ENCODE measurements around the gene CD164L2.

CD164L2 gene

GRCh38 chr1:27348861-27349783, 34.0 kb downstream of the CD164L2 start:
- H3K4me3 ChIP-seq (ENCODE audit: low read length): peak overlapping the region; percentile 64
- peak overlapping the region; percentile 63; the same call in 1 of the 2 replicates for H3K9ac ChIP-seq (ENCODE audit: low read depth, low read length)
- peaks cover 22% of the 10 kb centered on the region for H3K27me3 ChIP-seq (ENCODE audit: insufficient read depth, low read length)
- H3K36me3 ChIP-seq (ENCODE audit: insufficient read depth, low read depth, low read length): no peaks in the 10 kb centered on the region
- H3K4me1 ChIP-seq (ENCODE audit: insufficient read depth, low read length): peaks cover 5% of the 10 kb centered on the region
- H3K27ac ChIP-seq (ENCODE audit: low read length): no peak overlapping the region
- no peaks in the 10 kb centered on the region for H3K9me3 ChIP-seq (ENCODE audit: insufficient read depth, low read depth, low read length)

- Histone ChIP-seq H3K36me3 (ENCODE audit: insufficient read depth, low read depth, low read length) (no peaks in the 10 kb centered on the region), H3K27ac (ENCODE audit: low read length) (no peak overlapping the region), H3K27me3 (ENCODE audit: insufficient read depth, low read length) (peaks cover 22% of the 10 kb centered on the region), H3K4me3 (ENCODE audit: low read length) (no peak overlapping the region), H3K9me3 (ENCODE audit: insufficient read depth, low read depth, low read length) (no peaks in the 10 kb centered on the region), H3K9ac (ENCODE audit: low read depth, low read length) (no peak overlapping the region), H3K4me1 (ENCODE audit: insufficient read depth, low read length) (peaks cover 7% of the 10 kb centered on the region)
Measured at GRCh38 chr1:27346991-27347624, 36.0 kb downstream of the CD164L2 start.

DNA sequence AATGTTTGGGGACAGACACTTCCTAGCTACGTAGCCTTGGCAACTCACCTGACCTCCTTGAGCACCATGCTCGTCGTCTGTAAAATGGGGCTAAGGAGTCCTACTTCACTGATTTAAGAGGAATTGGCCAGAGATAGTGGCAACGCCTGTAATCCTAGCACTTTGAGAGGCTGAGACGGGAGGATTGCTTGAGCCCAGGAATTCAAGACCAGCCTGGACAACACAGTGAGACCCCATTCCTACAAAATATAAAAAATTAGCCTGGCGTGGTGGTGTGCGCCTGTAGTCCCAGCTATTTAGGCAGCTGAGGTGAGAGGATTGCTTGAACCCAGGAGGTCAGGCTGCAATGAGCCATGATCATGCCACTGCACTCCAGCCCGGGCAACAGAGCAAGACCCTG, 36.8 kb downstream of the CD164L2 start:
- peaks cover 22% of the 10 kb centered on the region for H3K27me3 ChIP-seq (ENCODE audit: insufficient read depth, low read length)
- no peak overlapping the region for H3K27ac ChIP-seq (ENCODE audit: low read length)
- H3K9me3 ChIP-seq (ENCODE audit: insufficient read depth, low read depth, low read length): no peaks in the 10 kb centered on the region
- H3K9ac ChIP-seq (ENCODE audit: low read depth, low read length): no peak overlapping the region
- no peaks in the 10 kb centered on the region for H3K36me3 ChIP-seq (ENCODE audit: insufficient read depth, low read depth, low read length)
- peaks cover 9% of the 10 kb centered on the region for H3K4me1 ChIP-seq (ENCODE audit: insufficient read depth, low read length)
- H3K4me3 ChIP-seq (ENCODE audit: low read length): no peak overlapping the region

DNA sequence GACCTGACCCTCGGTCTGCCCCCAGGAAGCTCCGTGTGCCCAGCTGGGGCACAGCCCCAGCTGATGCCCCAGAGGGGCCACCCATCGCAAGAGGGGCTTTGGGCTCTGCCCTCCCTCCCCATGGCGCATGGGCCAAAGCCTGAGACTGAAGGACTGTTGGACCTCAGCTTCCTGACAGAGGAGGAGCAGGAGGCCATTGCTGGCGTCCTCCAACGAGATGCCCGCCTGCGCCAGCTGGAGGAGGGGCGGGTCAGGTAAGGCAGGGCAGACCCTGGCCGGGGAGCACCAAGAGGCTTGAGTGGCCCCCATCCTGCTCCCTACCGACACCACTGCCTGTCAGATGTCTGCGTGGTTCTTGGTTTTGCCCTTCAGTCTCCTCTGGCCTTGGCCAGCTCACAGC, 37.9 kb downstream of the CD164L2 start:
- Histone ChIP-seq H3K27me3 (ENCODE audit: insufficient read depth, low read length) (peaks cover 16% of the 10 kb centered on the region), H3K9me3 (ENCODE audit: insufficient read depth, low read depth, low read length) (no peaks in the 10 kb centered on the region), H3K36me3 (ENCODE audit: insufficient read depth, low read depth, low read length) (no peaks in the 10 kb centered on the region), H3K9ac (ENCODE audit: low read depth, low read length) (no peak overlapping the region), H3K4me3 (ENCODE audit: low read length) (no peak overlapping the region), H3K27ac (ENCODE audit: low read length) (no peak overlapping the region), H3K4me1 (ENCODE audit: insufficient read depth, low read length) (peaks cover 9% of the 10 kb centered on the region)

- Histone ChIP-seq H3K4me1 (ENCODE audit: insufficient read depth, low read length) (peaks cover 4% of the 10 kb centered on the region), H3K27ac (ENCODE audit: low read length) (no peak overlapping the region), H3K4me3 (ENCODE audit: low read length) (no peak overlapping the region), H3K27me3 (ENCODE audit: insufficient read depth, low read length) (peaks cover under 1% of the 10 kb centered on the region; the same call in 1 of the 2 replicates), H3K9me3 (ENCODE audit: insufficient read depth, low read depth, low read length) (no peaks in the 10 kb centered on the region), H3K36me3 (ENCODE audit: insufficient read depth, low read depth, low read length) (no peaks in the 10 kb centered on the region), H3K9ac (ENCODE audit: low read depth, low read length) (no peak overlapping the region)
Measured at GRCh38 chr1:27343639-27344025, 39.5 kb downstream of the CD164L2 start.

DNA sequence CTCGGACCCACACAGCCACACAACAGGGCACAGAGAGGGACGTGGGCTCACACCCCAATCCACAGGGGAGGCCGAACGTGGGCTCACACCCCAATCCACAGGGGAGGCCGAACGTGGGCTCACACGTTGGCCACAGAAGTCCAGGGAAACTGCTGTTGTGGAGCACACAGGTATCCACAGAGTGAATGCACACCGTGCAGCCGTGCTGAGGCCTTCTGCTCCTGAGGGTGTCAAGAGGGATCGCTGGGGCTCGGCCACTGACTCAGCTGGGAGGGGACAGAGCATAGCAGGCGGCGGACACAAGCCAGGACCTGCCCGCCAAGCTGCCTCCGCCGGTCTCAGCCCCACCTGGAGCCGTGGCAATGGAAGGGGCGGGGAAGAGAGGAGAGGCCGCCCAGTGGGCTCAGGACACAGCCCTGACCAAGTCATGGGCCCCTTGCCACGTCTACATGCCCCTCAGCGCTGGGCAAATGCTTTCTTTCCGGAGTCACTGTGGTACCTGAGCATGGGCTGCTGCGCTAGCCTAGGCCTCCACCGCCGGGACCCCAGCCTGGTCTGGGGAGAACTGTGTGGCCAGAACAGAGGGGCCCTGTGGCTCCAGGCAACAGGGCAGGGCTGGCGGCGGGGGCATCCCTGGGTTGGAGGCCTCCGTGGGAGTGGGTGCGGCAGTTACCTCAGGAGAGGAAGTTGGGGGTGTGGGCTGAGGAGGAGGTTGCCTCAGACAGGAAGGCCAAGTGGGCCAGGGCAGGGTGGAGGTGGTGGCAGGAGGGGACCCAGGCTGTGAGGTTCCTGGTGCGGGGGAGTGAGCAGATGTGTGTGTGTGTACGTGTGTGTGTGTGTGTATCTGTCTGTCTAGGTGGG, 40.1 kb downstream of the CD164L2 start:
- Histone ChIP-seq H3K4me3 (ENCODE audit: low read length) (peak overlapping the region; percentile 60; the same call in 1 of the 2 replicates), H3K36me3 (ENCODE audit: insufficient read depth, low read depth, low read length) (no peaks in the 10 kb centered on the region), H3K27ac (ENCODE audit: low read length) (no peak overlapping the region), H3K9ac (ENCODE audit: low read depth, low read length) (0 out of 2 replicates have a peak overlapping the region, but pooled peaks have one; percentile 56), H3K27me3 (ENCODE audit: insufficient read depth, low read length) (no peaks in the 10 kb centered on the region), H3K9me3 (ENCODE audit: insufficient read depth, low read depth, low read length) (no peaks in the 10 kb centered on the region), H3K4me1 (ENCODE audit: insufficient read depth, low read length) (peaks cover 4% of the 10 kb centered on the region)

DNA sequence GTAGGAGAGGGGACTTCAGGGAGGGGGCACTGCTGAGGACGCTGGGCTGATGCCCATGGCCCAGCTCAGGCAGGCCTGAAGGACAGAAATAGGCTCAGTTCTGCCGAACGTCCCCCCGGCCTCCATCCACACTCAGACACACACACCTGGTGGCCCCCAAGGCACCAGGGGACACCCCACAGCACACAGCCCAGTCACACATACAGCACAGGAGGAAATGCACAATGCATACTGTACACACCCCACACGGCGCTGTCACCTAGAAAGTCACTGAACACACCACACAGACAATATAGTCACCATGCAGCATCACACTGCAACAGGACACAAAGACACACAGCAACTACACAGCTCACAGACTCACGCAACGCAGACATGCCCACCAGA, 40.7 kb downstream of the CD164L2 start:
- Histone ChIP-seq H3K9me3 (ENCODE audit: insufficient read depth, low read depth, low read length) (no peaks in the 10 kb centered on the region), H3K36me3 (ENCODE audit: insufficient read depth, low read depth, low read length) (no peaks in the 10 kb centered on the region), H3K27ac (ENCODE audit: low read length) (no peak overlapping the region), H3K4me1 (ENCODE audit: insufficient read depth, low read length) (peaks cover 4% of the 10 kb centered on the region), H3K27me3 (ENCODE audit: insufficient read depth, low read length) (no peaks in the 10 kb centered on the region), H3K9ac (ENCODE audit: low read depth, low read length) (peak overlapping the region; percentile 56; the same call in 1 of the 2 replicates), H3K4me3 (ENCODE audit: low read length) (peak overlapping the region; percentile 60)

DNA sequence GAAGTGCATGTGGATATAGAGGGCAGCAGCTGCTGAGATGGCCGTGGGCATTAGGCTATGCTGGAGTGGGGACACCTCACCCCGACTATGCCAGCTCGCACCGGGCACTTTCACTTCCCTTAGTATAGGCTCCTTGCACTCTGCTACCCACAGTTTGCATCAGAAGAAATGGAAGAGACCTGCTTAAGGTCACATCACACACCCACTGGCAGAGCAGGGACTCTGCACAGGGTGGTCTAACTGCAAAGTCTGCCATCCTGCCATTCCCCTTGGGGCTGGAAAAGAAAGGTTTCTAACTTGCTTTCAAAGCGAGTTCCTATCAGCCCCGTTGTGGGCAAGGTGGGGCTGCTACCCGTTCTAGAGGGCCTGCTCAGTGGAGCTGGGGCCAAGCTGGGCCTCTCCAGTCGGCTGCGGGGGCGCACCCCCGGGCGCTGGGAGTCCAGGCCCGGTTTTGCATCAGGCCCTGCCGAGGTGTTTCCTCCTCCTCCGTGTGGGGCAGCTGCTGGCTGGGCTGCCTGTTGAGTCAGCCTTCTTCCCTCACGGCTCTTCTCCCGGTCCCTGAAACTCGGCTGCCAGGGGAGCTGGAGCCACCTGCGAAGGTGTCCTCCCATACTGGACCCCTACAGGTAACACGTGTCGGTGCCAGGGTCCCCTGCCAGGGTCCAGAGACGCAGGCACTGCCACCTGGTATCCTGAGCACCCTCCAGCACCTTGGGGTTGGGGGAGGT, 41.4 kb downstream of the CD164L2 start, which contains the start of gene SYTL1:
Gene SYTL1 (plus strand): TSS at position 498 of the 728 bp plus-strand sequence. CDS start 3,313 bp downstream, outside the sequence.
- Histone ChIP-seq H3K9me3 (ENCODE audit: insufficient read depth, low read depth, low read length) (no peaks in the 10 kb centered on the region), H3K27me3 (ENCODE audit: insufficient read depth, low read length) (no peaks in the 10 kb centered on the region), H3K4me1 (ENCODE audit: insufficient read depth, low read length) (peaks cover 4% of the 10 kb centered on the region; the same call in 1 of the 2 replicates), H3K4me3 (ENCODE audit: low read length) (peak within 1 kb of the TSS; percentile 60), H3K36me3 (ENCODE audit: insufficient read depth, low read depth, low read length) (no peaks in the 10 kb centered on the region), H3K9ac (ENCODE audit: low read depth, low read length) (peak within 1 kb of the TSS; percentile 56; the same call in 1 of the 2 replicates), H3K27ac (ENCODE audit: low read length) (no peak within 1 kb of the TSS)

DNA sequence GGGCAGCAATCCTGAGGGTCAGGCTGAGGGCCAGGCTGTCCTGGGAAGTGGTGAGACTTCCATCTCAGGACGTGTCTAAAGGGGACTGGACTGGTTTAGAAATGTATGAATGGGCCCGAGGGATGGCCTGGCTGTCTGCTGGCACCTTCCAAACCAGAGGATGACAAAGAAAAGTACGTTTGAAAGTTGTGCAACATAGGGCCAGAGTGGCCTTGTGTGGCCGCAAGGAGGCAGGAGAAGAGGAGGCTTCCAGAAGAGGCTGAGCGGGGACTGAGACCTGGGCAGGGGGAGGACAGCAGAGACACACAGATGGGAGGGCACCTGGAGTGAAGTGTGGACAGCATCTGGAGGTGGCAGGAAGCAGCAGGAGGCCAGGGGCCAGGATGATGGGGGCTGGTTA, 43.9 kb downstream of the CD164L2 start:
- Histone ChIP-seq H3K9ac (ENCODE audit: low read depth, low read length) (no peak overlapping the region), H3K27ac (ENCODE audit: low read length) (no peak overlapping the region), H3K27me3 (ENCODE audit: insufficient read depth, low read length) (no peaks in the 10 kb centered on the region), H3K4me1 (ENCODE audit: insufficient read depth, low read length) (peaks cover 4% of the 10 kb centered on the region; the same call in 1 of the 2 replicates), H3K4me3 (ENCODE audit: low read length) (no peak overlapping the region), H3K9me3 (ENCODE audit: insufficient read depth, low read depth, low read length) (no peaks in the 10 kb centered on the region), H3K36me3 (ENCODE audit: insufficient read depth, low read depth, low read length) (peaks cover 12% of the 10 kb centered on the region)

DNA sequence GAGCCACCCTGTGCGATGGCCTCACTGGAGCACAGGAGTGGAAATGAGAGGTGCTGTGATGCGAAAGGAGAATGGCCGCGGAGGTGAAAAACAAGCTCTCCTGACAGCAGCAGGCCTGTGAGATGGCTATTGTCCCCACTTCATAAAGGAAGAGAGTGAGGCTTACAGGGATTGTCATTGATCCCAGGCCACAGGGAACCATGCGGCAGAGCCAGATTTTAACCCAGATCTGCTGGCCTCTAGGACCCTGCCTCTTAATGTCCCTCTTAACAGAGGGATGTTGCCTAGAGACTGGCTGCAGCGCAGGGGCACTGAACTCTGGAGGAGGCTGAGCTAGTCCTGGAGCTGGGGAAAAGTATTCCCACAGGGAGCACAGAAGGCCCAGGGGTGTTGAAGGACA, 44.4 kb downstream of the CD164L2 start:
- no peak overlapping the region for H3K27ac ChIP-seq (ENCODE audit: low read length)
- H3K9ac ChIP-seq (ENCODE audit: low read depth, low read length): no peak overlapping the region
- peaks cover 4% of the 10 kb centered on the region; the same call in 1 of the 2 replicates for H3K4me1 ChIP-seq (ENCODE audit: insufficient read depth, low read length)
- H3K36me3 ChIP-seq (ENCODE audit: insufficient read depth, low read depth, low read length): peaks cover 16% of the 10 kb centered on the region
- no peak overlapping the region for H3K4me3 ChIP-seq (ENCODE audit: low read length)
- no peaks in the 10 kb centered on the region for H3K27me3 ChIP-seq (ENCODE audit: insufficient read depth, low read length)
- H3K9me3 ChIP-seq (ENCODE audit: insufficient read depth, low read depth, low read length): no peaks in the 10 kb centered on the region

Measured in iPS-20b (cell line).